C1 segment of cervical spinal cord (tissue), 14 donors: Measurements from ENCODE around the gene ONECUT2.

Source experiments
- DNase-seq, 14 donors: peaks; one replicate each; lab custom pipeline; 2025; lab: John Stamatoyannopoulos, UW

Gene ONECUT2

GRCh38 chr18:57431002-57431382 is 4.2 kb upstream of the ONECUT2 start:
- DNase-seq, result no peak

DNA sequence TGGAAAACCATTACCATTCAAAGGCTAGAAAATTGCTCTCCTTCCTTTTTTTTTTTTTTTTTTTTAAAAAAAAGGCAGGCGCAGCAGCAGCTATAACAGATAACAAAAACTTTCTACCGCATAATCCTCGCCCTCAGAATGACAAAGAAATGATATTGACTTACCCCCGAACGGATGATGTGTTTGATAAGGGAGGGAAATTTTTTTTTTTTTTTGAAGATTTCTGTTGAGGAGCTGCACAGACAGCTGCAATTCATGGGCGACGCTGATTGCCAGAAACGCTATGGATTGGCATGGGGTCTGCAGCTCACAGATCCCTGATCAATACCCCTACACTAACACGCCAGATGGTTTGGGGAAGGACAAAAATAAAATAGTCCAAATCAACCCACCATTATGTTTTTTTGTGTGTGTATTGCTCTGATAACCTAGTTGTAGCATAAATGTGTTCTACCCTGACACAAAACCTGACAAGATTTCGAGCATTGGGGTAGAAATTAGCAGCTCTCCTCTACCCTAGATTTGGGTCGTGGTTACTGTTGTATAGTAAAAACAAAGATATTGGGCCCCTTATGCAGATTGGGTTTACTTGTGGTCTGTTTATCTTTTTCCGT is 3.6 kb upstream of the ONECUT2 start:
- no peak for DNase-seq

DNA sequence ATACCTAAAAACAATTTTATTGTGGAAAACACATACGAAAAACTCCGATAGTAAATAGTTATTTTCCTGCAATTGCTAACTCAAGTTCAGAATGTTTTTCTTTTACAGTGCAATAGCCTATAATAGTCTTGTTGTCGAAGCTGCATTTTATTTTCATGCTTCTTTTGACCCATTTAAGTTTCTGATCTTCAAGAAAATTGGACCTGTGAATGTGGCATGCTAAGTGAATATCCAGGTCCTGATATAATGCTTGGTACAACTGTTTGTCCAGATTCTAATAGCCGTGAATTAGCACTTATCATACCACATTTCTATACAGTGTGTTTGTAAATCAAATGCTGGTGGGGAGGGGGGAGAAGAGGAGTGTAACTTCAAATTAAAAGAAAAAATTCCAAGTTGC is 3.0 kb upstream of the ONECUT2 start:
- no peak for DNase-seq

DNA sequence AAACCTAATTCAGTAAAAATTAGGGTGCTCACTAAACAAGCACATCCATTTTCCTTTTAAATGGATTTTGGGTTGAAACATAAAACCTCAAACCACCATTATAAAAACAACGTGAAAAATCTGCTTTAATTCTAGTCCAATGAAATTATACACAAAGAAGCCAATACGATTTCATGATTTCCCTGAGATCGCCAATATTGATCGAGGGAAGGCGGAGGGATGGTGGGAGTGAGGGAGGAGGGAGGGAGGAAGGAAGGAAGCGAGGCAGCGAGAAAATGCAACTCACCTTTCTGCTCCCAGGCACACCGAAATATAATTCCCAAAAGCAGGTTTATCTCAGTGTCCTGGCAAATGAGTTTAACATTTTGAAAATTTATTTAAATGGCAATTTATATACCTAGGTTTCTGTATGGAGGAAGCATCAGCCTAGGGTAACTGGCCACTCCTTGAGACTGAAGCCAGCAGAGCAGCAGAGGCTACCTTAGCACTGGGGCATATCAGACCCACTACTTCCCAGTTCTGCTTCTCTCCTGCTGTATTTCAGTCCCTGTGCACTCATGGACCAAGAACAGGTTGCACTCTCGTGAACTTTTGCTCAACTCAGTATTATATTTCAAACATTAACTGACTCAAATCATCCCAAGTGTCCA is 2.3 kb upstream of the ONECUT2 start:
- DNase-seq, result no peak

GRCh38 chr18:57433482-57433881 is 1.7 kb upstream of the ONECUT2 start:
- DNase-seq, result no peak

GRCh38 chr18:57433934-57434535 is 1.1 kb upstream of the ONECUT2 start:
- no peak for DNase-seq

- DNase-seq, result no peak
These were observed 644 bp downstream of the ONECUT2 start for GRCh38 chr18:57435846-57436190.

DNA sequence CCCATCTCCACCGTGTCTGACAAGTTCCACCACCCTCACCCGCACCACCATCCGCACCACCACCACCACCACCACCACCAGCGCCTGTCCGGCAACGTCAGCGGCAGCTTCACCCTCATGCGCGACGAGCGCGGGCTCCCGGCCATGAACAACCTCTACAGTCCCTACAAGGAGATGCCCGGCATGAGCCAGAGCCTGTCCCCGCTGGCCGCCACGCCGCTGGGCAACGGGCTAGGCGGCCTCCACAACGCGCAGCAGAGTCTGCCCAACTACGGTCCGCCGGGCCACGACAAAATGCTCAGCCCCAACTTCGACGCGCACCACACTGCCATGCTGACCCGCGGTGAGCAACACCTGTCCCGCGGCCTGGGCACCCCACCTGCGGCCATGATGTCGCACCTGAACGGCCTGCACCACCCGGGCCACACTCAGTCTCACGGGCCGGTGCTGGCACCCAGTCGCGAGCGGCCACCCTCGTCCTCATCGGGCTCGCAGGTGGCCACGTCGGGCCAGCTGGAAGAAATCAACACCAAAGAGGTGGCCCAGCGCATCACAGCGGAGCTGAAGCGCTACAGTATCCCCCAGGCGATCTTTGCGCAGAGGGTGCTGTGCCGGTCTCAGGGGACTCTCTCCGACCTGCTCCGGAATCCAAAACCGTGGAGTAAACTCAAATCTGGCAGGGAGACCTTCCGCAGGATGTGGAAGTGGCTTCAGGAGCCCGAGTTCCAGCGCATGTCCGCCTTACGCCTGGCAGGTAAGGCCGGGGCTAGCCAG is 1.2 kb downstream of the ONECUT2 start:
- peak in 1 of 14 donors; percentile 14 for DNase-seq

GRCh38 chr18:57436965-57437333 is 1.8 kb downstream of the ONECUT2 start:
- no peak for DNase-seq

GRCh38 chr18:57437402-57437765 is 2.2 kb downstream of the ONECUT2 start:
- peak in 1 of 14 donors; percentile 35 for DNase-seq

DNA sequence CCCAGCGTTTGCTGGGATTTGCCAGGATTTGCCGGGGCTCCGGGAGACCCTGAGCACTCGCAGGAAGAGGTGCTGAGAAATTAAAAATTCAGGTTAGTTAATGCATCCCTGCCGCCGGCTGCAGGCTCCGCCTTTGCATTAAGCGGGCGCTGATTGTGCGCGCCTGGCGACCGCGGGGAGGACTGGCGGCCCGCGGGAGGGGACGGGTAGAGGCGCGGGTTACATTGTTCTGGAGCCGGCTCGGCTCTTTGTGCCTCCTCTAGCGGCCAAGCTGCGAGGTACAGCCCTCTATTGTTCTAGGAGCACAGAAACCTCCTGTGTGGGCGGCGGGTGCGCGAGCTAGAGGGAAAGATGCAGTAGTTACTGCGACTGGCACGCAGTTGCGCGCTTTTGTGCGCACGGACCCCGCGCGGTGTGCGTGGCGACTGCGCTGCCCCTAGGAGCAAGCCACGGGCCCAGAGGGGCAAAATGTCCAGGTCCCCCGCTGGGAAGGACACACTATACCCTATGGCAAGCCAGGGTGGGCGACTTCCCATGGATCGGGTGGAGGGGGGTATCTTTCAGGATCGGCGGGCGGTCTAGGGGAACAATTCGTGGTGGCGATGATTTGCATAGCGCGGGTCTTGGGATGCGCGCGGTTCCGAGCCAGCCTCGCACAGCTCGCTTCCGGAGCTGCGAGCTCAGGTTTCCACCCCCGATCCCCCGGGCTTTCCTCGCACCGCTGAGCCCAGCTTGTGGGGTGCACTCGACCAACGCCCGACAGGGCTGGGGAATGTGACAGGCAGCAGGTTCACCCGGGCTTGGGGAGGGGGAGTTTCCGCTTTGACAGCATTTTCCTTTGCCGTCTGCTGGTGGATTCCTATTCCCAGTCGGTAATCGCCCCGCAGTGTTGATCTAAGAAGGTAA is 2.8 kb downstream of the ONECUT2 start:
- DNase-seq, result peak in 10 of 14 donors; percentile 2 to 67 (median 26)

DNA sequence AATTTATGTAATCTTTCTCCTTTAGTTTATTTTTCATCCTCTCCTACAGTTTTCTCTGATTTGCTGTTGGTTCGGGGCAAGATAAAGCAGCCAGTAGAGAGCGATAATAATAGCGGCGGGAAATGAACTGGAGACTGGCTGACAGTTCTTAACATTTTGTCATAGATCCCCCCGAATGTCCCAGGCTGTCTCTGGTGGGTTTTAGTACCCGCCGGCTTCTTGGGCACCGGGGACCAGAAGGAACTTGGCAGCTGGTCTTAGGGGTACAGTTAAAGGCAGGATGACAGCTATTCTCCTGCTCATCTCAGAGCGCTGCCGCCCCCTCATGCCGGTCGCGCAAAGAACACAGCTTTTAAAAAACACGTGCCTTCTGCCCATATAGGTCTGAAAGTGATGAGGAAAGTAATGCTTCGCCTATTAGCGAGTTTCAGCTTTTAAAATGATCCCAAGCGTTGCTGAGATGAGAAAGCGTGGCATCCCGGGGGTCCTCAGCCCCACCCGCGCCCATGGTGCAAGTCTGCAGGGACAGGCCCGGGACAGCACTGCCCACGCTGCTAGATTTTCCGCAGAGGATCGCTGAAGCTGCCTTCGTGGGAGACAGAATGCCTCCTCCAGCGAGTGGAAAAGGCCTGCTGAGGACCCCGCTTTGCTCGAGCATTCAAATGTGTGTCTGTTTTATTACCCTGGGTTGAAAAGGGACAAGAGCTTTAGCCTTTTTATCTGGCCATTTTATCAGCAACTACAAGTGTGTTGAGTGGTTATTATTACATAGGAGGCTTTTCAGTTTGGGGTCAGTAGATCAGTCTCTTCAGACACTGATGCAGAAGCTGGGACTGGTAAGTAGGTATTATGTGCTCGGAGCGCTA is 3.8 kb downstream of the ONECUT2 start:
- DNase-seq, result no peak

GRCh38 chr18:57439609-57439968 is 4.4 kb downstream of the ONECUT2 start:
- no peak for DNase-seq

DNA sequence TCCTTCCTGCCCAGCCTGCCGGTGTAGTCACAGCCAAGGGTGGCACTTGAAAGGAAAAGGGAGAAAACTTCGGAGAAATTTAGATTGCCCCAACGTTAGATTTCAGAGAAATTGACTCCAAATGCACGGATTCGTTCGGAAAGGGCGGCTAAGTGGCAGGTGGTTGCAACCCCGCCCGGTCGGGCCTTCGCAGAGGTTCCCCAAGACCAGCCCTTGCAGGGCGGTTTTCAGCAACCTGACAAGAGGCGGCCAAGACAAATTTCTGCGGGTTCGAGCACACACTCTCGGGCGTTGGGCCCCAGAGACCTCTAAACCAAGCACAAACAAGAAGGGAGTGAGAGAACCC is 4.8 kb downstream of the ONECUT2 start:
- DNase-seq, result no peak

DNA sequence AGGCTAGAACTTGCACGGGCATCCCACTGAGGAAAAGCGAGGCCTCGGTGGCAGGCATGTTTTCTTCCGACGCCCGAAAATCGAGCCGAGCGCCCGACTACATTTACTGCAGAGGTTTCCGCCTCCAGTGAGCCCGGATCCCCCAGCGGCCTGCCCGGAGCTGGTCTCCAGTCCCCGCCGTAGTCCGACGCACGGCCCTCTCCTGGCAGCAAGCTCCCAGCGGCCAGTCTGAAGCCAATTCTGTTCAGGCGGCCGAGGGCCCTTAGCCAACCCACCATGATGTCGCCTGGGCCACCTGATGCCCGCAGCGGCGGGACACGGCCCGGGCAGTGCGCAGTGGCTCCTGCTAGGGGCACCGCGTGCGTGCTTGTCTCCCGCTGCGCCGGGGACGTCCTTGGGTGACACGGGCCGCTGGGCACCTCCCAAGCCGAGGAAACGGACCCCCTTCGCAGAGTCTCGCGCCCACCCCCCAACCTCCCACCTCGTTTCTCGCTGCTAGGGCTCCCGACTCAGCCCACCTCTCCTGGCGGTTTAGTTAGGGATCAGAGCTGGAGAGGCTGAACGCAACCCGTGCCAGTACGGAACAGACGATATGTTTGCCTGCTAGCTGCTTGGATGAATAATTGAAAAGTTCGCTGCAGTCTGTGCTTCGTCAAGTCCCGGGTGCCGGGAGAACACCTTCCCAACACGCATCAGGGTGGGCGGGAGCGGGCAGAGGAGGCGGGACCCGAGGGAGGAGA is 5.3 kb downstream of the ONECUT2 start:
- DNase-seq, result no peak

DNA sequence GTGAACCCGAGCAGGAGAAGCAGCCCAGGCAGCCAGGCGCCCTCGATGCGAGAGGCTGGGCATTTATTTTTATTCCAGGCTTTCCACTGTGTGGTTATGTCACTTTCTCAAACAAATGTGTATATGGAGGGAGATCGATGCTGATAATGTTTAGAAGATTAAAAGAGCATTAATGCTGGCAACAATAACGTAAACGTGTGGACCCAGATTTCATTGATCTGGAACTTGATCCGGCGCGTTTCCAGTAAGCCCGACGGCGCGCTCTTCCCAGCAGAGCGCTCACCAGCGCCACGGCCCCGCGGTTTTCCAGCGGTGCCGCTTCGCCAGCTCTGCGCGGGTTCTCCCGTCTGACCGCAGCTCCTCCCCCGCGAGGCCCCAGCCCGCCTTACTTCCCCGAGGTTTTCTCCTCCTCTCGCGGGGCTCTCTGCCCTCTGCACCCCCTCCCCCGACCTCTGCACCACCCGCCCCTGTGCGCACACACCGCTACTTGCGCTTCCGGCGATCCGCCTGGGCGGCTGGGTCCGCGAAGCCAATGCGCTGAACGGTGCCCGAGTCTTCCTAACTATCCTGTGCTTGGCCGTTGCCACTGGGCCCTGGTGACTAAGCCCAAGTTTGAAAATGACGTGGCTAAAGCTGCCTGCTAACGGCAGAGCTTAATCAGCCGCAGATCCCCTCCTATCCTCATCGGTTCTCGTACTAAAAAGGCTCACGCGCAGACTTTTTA is 6.1 kb downstream of the ONECUT2 start:
- no peak for DNase-seq

DNA sequence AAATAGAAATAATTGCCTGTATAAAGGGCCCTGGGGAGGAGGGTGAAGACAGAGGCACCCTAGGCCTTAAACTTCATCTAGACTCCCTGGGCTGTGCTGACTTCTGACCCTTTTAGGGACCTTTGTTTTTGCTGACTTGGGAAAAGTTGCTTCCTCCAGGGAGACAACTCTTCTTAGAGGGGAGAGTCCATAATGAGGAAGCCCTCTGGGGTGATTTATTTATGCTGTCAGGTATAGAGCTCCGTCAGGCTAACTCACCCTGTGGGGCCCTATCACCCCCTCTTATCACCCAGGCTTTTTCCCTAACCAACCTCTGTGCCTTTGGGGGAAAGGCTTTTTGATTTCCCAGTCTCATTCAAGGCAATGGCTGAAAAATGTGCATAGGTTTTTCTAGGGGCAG is 8.1 kb downstream of the ONECUT2 start:
- DNase-seq, result no peak

GRCh38 chr18:57443702-57444101 is 8.5 kb downstream of the ONECUT2 start:
- no peak for DNase-seq

GRCh38 chr18:57444301-57444759 is 9.2 kb downstream of the ONECUT2 start:
- DNase-seq, result no peak
